Liver (tissue), 9 donors: ENCODE measurements around the gene RETN. TPM values are rescaled to one million over a fixed set of nuclear protein-coding genes. Genes with fewer than 3 reads are reported as not detected.

Experiments
- DNase-seq: peaks from one replicate; pipeline ENCODE4 v3.0.0-alpha.2; 2017; ENCODE audit warnings: low spot score
- H3K27ac ChIP-seq, 2 donors: one replicate each; pipeline ENCODE4 v1.7.0; 2013; ENCODE audit warnings: inconsistent platforms in 2 of 2, low read length in 2 of 2, control low read depth in 1 of 2, low read depth in 1 of 2, mild to moderate bottlenecking in 1 of 2
- H3K27me3 ChIP-seq, 4 donors: one replicate each; pipeline versions ENCODE4 v1.6.1 to v1.7.0; 2013; ENCODE audit warnings: low read length in 3 of 4, inconsistent platforms in 1 of 4, mild to moderate bottlenecking in 1 of 4, moderate library complexity in 1 of 4; ENCODE audit not compliant: control insufficient read depth in 4 of 4, insufficient read depth in 4 of 4
- H3K36me3 ChIP-seq, 4 donors: one replicate each; pipeline versions ENCODE4 v1.6.1 to v1.7.0; 2013; ENCODE audit warnings: low read length in 3 of 4, mild to moderate bottlenecking in 3 of 4, low read depth in 1 of 4, moderate library complexity in 1 of 4; ENCODE audit not compliant: control insufficient read depth in 4 of 4, insufficient read depth in 3 of 4
- H3K4me1 ChIP-seq, 4 donors: one replicate each; pipeline versions ENCODE4 v1.6.1 to v1.7.0; 2013; ENCODE audit warnings: low read length in 3 of 4, mild to moderate bottlenecking in 3 of 4, moderate library complexity in 1 of 4; ENCODE audit not compliant: control insufficient read depth in 4 of 4, insufficient read depth in 4 of 4
- H3K4me3 ChIP-seq, 3 donors: one replicate each; pipeline versions ENCODE4 v1.6.1 to v1.7.0; 2013; ENCODE audit warnings: low read length in 3 of 3, control low read depth in 1 of 3, low read depth in 1 of 3, mild to moderate bottlenecking in 1 of 3
- H3K9ac ChIP-seq, 2 donors: one replicate each; pipeline ENCODE4 v1.7.0; 2013; ENCODE audit warnings: low read length in 2 of 2, mild to moderate bottlenecking in 2 of 2, moderate library complexity in 2 of 2, control low read depth in 1 of 2, low read depth in 1 of 2
- H3K9me3 ChIP-seq, 4 donors: one replicate each; pipeline versions ENCODE4 v1.6.1 to v1.7.0; 2013; ENCODE audit warnings: low read length in 3 of 4; ENCODE audit not compliant: control insufficient read depth in 4 of 4
- ATF3 ChIP-seq: IDR thresholded peaks from 2 replicates; pipeline ENCODE4 v1.6.1; 2016; ENCODE audit warnings: antibody characterized with exemption
- CTCF ChIP-seq: fragments of 150-350 bp; IDR thresholded peaks from 2 replicates; pipeline ENCODE4 v1.5.1; 2017; ENCODE audit warnings: improper control_type of control experiment, low read depth, low read length; ENCODE audit not compliant: missing input control
- EGR1 ChIP-seq, 2 donors: IDR thresholded peaks; 2 replicates each; pipeline ENCODE4 v1.6.1; 2016 to 2018; ENCODE audit warnings: antibody characterized with exemption in 2 of 2, low read depth in 2 of 2
- FOXA1 ChIP-seq: IDR thresholded peaks from 2 replicates; pipeline ENCODE4 v1.6.1; 2016; ENCODE audit warnings: antibody characterized with exemption
- FOXA2 ChIP-seq: IDR thresholded peaks from 2 replicates; pipeline ENCODE4 v1.6.1; 2016; ENCODE audit warnings: antibody characterized with exemption
- GABPA ChIP-seq, 2 donors: IDR thresholded peaks in 1 of 2; conservative IDR thresholded peaks in 1 of 2; 2 replicates each; pipeline ENCODE4 v1.6.1; 2016; ENCODE audit warnings: antibody characterized with exemption in 2 of 2, mild to moderate bottlenecking in 1 of 2, moderate library complexity in 1 of 2
- HNF4A ChIP-seq, 2 donors: conservative IDR thresholded peaks; 2 replicates each; pipeline ENCODE4 v1.6.1; 2016; ENCODE audit warnings: antibody characterized with exemption in 2 of 2, mild to moderate bottlenecking in 2 of 2
- HNF4G ChIP-seq: IDR thresholded peaks from 2 replicates; pipeline ENCODE4 v1.6.1; 2016; ENCODE audit warnings: antibody characterized with exemption
- JUND ChIP-seq, 2 donors: IDR thresholded peaks; 2 replicates each; pipeline ENCODE4 v1.6.1; 2016; ENCODE audit warnings: antibody characterized with exemption in 2 of 2
- MAX ChIP-seq: IDR thresholded peaks from 2 replicates; pipeline ENCODE4 v1.6.1; 2016; ENCODE audit warnings: antibody characterized with exemption
- NR2F2 ChIP-seq: IDR thresholded peaks from 2 replicates; pipeline ENCODE4 v1.6.1; 2016; ENCODE audit warnings: antibody characterized with exemption
- RAD21 ChIP-seq, 2 donors: IDR thresholded peaks; 2 replicates each; pipeline ENCODE4 v1.6.1; 2016; ENCODE audit warnings: antibody characterized with exemption in 2 of 2, mild to moderate bottlenecking in 2 of 2
- REST ChIP-seq: IDR thresholded peaks from 2 replicates; pipeline ENCODE4 v1.6.1; 2016; ENCODE audit warnings: antibody characterized with exemption, mild to moderate bottlenecking
- RXRA ChIP-seq, 2 donors: IDR thresholded peaks; 2 replicates each; pipeline ENCODE4 v1.6.1; 2017 to 2018; ENCODE audit warnings: antibody characterized with exemption in 2 of 2, mild to moderate bottlenecking in 1 of 2
- SP1 ChIP-seq: IDR thresholded peaks from 2 replicates; pipeline ENCODE4 v1.6.1; 2018; ENCODE audit warnings: antibody characterized with exemption, mild to moderate bottlenecking
- YY1 ChIP-seq: IDR thresholded peaks from 2 replicates; pipeline ENCODE4 v1.6.1; 2016; ENCODE audit warnings: antibody characterized with exemption, mild to moderate bottlenecking
- ZBTB33 ChIP-seq: IDR thresholded peaks from 2 replicates; pipeline ENCODE4 v1.6.1; 2016; ENCODE audit warnings: antibody characterized with exemption
- WGBS: extraction: QIAGEN DNeasy Blood & Tissue Kit; methylation state at CpG from one replicate; pipeline ENCODE4 v1.1.7; 2013; 5-methylcytosine and 5-hydroxymethylcytosine counted together
- polyA plus RNA-seq, 2 donors: library from polyadenylated mRNA; stranded (reverse) in 1 of 2; unstranded in 1 of 2; fragments of 200-250 nt in 1 of 2; fragments of >200 nt in 1 of 2; fragmentation: Nextera tagmentation in 1 of 2; extraction: Ambion mirVana in 1 of 2; gene quantifications; one replicate each; pipeline versions ENCODE4 v1.2.1 to v1.2.3, GENCODE V29; 2013 to 2015
- total RNA-seq, 2 donors: library from RNA; depleted of rRNA; stranded (reverse); fragments of >200 nt; gene quantifications; one replicate each; pipeline ENCODE4 v1.2.3, GENCODE V29; 2014
- donor health status: healthy.
- donor health status: healthy.
- donor health status: healthy.
- donor health status: healthy.
- donor health status: healthy.

RETN gene
- total and polyA plus RNA-seq, 4 donors: 1.9 to 11.5 TPM; not detected in 2

GRCh38 chr19:7715671-7716070 is 46.8 kb downstream of the RETN start:
- Histone ChIP-seq H3K4me3 (no peak overlapping the region), H3K27ac (no peak overlapping the region), H3K36me3 (no peaks in the 10 kb centered on the region), H3K27me3 (no peaks in the 10 kb centered on the region), H3K9ac (no peak overlapping the region), H3K9me3 (peaks cover 0 to 7% (median 4%) of the 10 kb centered on the region in 4 donors), H3K4me1 (no peaks in the 10 kb centered on the region)
- TF ChIP-seq CTCF: no peak
- TF ChIP-seq MAX: no peak
- no peak for TF ChIP-seq FOXA1
- TF ChIP-seq NR2F2: no peak
- TF ChIP-seq ZBTB33: no peak
- no peak for TF ChIP-seq FOXA2
- no peak for TF ChIP-seq SP1
- no peak for TF ChIP-seq EGR1 (IDR thresholded peaks at IDR 0.05; ENCODE audit: low read depth in 2 of 2)
- no peak for TF ChIP-seq HNF4A (conservative IDR thresholded peaks at IDR 0.05)
- TF ChIP-seq RXRA (IDR thresholded peaks at IDR 0.05): no peak
- no peak for TF ChIP-seq REST
- TF ChIP-seq JUND (IDR thresholded peaks at IDR 0.05): no peak
- 90% methylated on average over 1 of the region's 1 CpG for WGBS
- no peak for DNase-seq

- H3K9me3 ChIP-seq: peaks cover 0 to 7% (median 4%) of the 10 kb centered on the region in 4 donors
- DNase-seq: no peak
- H3K4me3 ChIP-seq: no peak overlapping the region
- WGBS: 61% methylated on average over 1 of the region's 1 CpG
- H3K27me3 ChIP-seq: no peaks in the 10 kb centered on the region
- no peak overlapping the region for H3K27ac ChIP-seq
- H3K36me3 ChIP-seq: no peaks in the 10 kb centered on the region
- H3K4me1 ChIP-seq: no peaks in the 10 kb centered on the region
- H3K9ac ChIP-seq: no peak overlapping the region
- TF ChIP-seq RAD21 (IDR thresholded peaks at IDR 0.05) (no peak), NR2F2 (no peak), FOXA1 (no peak), REST (no peak), HNF4G (no peak), ATF3 (no peak), JUND (IDR thresholded peaks at IDR 0.05) (no peak), CTCF (no peak), MAX (no peak), HNF4A (conservative IDR thresholded peaks at IDR 0.05) (no peak), FOXA2 (no peak), RXRA (IDR thresholded peaks at IDR 0.05) (no peak), SP1 (no peak), EGR1 (IDR thresholded peaks at IDR 0.05; ENCODE audit: low read depth in 2 of 2) (no peak), GABPA (IDR thresholded peaks at IDR 0.05 in 1 of 2, conservative IDR thresholded peaks at IDR 0.05 in 1 of 2) (no peak), YY1 (no peak)
Measured at GRCh38 chr19:7716762-7717161, 47.9 kb downstream of the RETN start.
